GM23338 (cell line): ENCODE data around the gene EEF1G. TPM values are rescaled to one million over a fixed set of nuclear protein-coding genes. Genes with fewer than 3 reads are reported as not detected.
A peak's percentile ranks its signal among the peaks of the same experiment; 100 is the strongest.

Experiments
- ATAC-seq: fragments of 200-7000 bp; cut with Tn5 transposase; 3 replicates; pipeline ENCODE4 v1.9.1; 2020
- DNase-seq: peaks from one replicate; pipeline ENCODE4 v3.0.0-alpha.2; 2015; ENCODE audit warnings: low spot score
- H2AFZ ChIP-seq: fragments of 200-600 bp; sonication (generic); 2 replicates; pipeline ENCODE4 v1.8.0; 2016; ENCODE audit warnings: antibody characterized with exemption, mild to moderate bottlenecking, moderate library complexity
- H3F3A ChIP-seq: fragments of 200-600 bp; sonication (generic); replicated peaks from 2 replicates; pipeline ENCODE4 v1.8.0; 2017; ENCODE audit warnings: antibody characterized with exemption, mixed run types, low read depth
- H3K27ac ChIP-seq: fragments of 200-600 bp; sonication (generic); 2 replicates; pipeline ENCODE4 v1.6.1; 2016; ENCODE audit warnings: low read depth
- H3K27me3 ChIP-seq: fragments of 200-600 bp; sonication (generic); 2 replicates; pipeline ENCODE4 v1.8.0; 2016; ENCODE audit warnings: mild to moderate bottlenecking, mixed run types, moderate library complexity; ENCODE audit not compliant: insufficient read depth
- H3K36me3 ChIP-seq: fragments of 200-600 bp; sonication (generic); 2 replicates; pipeline ENCODE4 v1.8.0; 2016; ENCODE audit warnings: mild to moderate bottlenecking; ENCODE audit not compliant: insufficient read depth
- H3K4me1 ChIP-seq: fragments of 200-600 bp; sonication (generic); 2 replicates; pipeline ENCODE4 v1.8.0; 2016; ENCODE audit warnings: mild to moderate bottlenecking, moderate library complexity; ENCODE audit not compliant: insufficient read depth
- H3K4me2 ChIP-seq: fragments of 200-600 bp; sonication (generic); 2 replicates; pipeline ENCODE4 v1.7.1; 2017; ENCODE audit warnings: mixed run types
- H3K4me3 ChIP-seq: fragments of 200-600 bp; sonication (generic); 2 replicates; pipeline ENCODE4 v1.6.1; 2016; ENCODE audit warnings: mixed run types
- H3K79me2 ChIP-seq: fragments of 200-600 bp; sonication (generic); replicated peaks from 2 replicates; pipeline ENCODE4 v1.8.0; 2017; ENCODE audit warnings: mild to moderate bottlenecking; ENCODE audit not compliant: insufficient read depth
- H3K9me2 ChIP-seq: fragments of 200-600 bp; sonication (generic); 2 replicates; pipeline ENCODE4 v1.8.0; 2017; ENCODE audit not compliant: insufficient read depth
- H4K20me1 ChIP-seq: fragments of 200-600 bp; sonication (generic); replicated peaks from 2 replicates; pipeline ENCODE4 v1.8.0; 2017; ENCODE audit warnings: mild to moderate bottlenecking; ENCODE audit not compliant: insufficient read depth
- H3K27ac Mint-ChIP-seq: 2 replicates; pipeline ENCODE4 v1.8.0; 2020; ENCODE audit warnings: inconsistent platforms, mild to moderate bottlenecking, moderate library complexity, mixed read lengths
- H3K27me3 Mint-ChIP-seq: 3 replicates; pipeline ENCODE4 v1.8.0; 2022; ENCODE audit warnings: low read depth, mild to moderate bottlenecking, moderate library complexity, mixed read lengths, inconsistent platforms; ENCODE audit not compliant: insufficient read depth, poor library complexity
- H3K36me3 Mint-ChIP-seq: 3 replicates; pipeline ENCODE4 v1.8.0; 2021; ENCODE audit warnings: low read depth, mild to moderate bottlenecking, inconsistent platforms, moderate library complexity, mixed read lengths
- H3K4me1 Mint-ChIP-seq: 3 replicates; pipeline ENCODE4 v1.8.0; 2020; ENCODE audit warnings: mild to moderate bottlenecking, inconsistent platforms, mixed read lengths
- H3K4me3 Mint-ChIP-seq: 3 replicates; pipeline ENCODE4 v1.8.0; 2021; ENCODE audit warnings: moderate library complexity, mild to moderate bottlenecking, inconsistent platforms, mixed read lengths
- H3K9me3 Mint-ChIP-seq: 3 replicates; pipeline ENCODE4 v1.8.0; 2020; ENCODE audit warnings: moderate library complexity, mild to moderate bottlenecking, inconsistent platforms, mixed read lengths
- CREB1 ChIP-seq: fragments of 250-450 bp; sonication (Bioruptor Pico); IDR thresholded peaks from 2 replicates; pipeline ENCODE4 v1.5.0; 2020; ENCODE audit warnings: low read depth, mild to moderate bottlenecking, moderate library complexity
- CTCF ChIP-seq, 2 experiments: fragments of 200-600 bp in 1 of 2; sonication (generic) in 1 of 2; conservative IDR thresholded peaks; 2 replicates each; pipeline versions ENCODE4 v1.5.1 to v1.6.1; 2016 to 2017; ENCODE audit warnings: antibody characterized with exemption in 2 of 2, low read depth in 2 of 2, mild to moderate bottlenecking in 2 of 2, moderate library complexity in 1 of 2
- EZH2 ChIP-seq: fragments of 200-600 bp; sonication (generic); IDR thresholded peaks from one replicate; pipeline ENCODE4 v1.8.0; 2017; ENCODE audit warnings: antibody characterized with exemption, mild to moderate bottlenecking, low read depth; ENCODE audit not compliant: unreplicated experiment
- EZH2phosphoT487 ChIP-seq: fragments of 200-600 bp; sonication (generic); IDR thresholded peaks from one replicate; pipeline ENCODE4 v1.8.1; 2018; ENCODE audit warnings: antibody characterized with exemption; ENCODE audit not compliant: unreplicated experiment
- ZNF114 ChIP-seq: fragments of 250-450 bp; sonication (Bioruptor Pico); IDR thresholded peaks from 2 replicates; pipeline ENCODE4 v1.5.0; 2020; ENCODE audit warnings: mild to moderate bottlenecking, moderate library complexity
- ZNF331 ChIP-seq: fragments of 250-450 bp; sonication (Bioruptor Pico); IDR thresholded peaks from 2 replicates; pipeline ENCODE4 v1.5.0; 2020; ENCODE audit warnings: low read depth, mild to moderate bottlenecking, moderate library complexity
- polyA plus RNA-seq: library from polyadenylated mRNA; unstranded; fragments of >200 nt; fragmentation: Nextera tagmentation; extraction: Ambion mirVana; gene quantifications from 2 replicates; pipeline ENCODE4 v1.2.1, GENCODE V29; 2016
- total RNA-seq: library from RNA; depleted of rRNA; stranded (reverse); fragments of >200 nt; shearing (Covaris generic); gene quantifications from 2 replicates; pipeline ENCODE4 v1.2.3, GENCODE V29; 2014

Gene EEF1G
- total and polyA plus RNA-seq, 2 experiments from 2014 or later: 696 to 1,316 TPM

- Histone ChIP-seq H3K27ac (no peak overlapping the region), H3K4me3 (peak overlapping the region; percentile 88), H3K9me2 (no peaks in the 10 kb centered on the region), H3K79me2 (no peaks in the 10 kb centered on the region), H4K20me1 (peaks cover 3% of the 10 kb centered on the region; the same call in 1 of the 2 replicates), H3K4me1 (peaks cover 40% of the 10 kb centered on the region), H3K36me3 (no peaks in the 10 kb centered on the region), H3K4me2 (peak overlapping the region; percentile 96), H2AFZ (peak overlapping the region; percentile 85), H3F3A (peaks cover 1% of the 10 kb centered on the region), H3K27me3 (peaks cover 87% of the 10 kb centered on the region)
- peaks cover 77% of the 10 kb centered on the region for H3K27me3 Mint-ChIP-seq
- no peak overlapping the region for H3K27ac Mint-ChIP-seq
- ATAC-seq (no peak), DNase-seq (no peak)
- peaks cover 50% of the 10 kb centered on the region for H3K4me1 Mint-ChIP-seq
- H3K36me3 Mint-ChIP-seq: no peaks in the 10 kb centered on the region
- H3K4me3 Mint-ChIP-seq: peak overlapping the region; percentile 72
- peak; percentile 17 for TF ChIP-seq EZH2
- no peak for TF ChIP-seq ZNF114 (CRISPR knock-in tag)
- H3K9me3 Mint-ChIP-seq: no peaks in the 10 kb centered on the region; the same call in 1 of the 3 replicates
Observed at GRCh38 chr11:62547691-62548281, 25.9 kb downstream of the EEF1G start.

- H3K4me3 ChIP-seq: peak overlapping the region; percentile 88
- no peak overlapping the region for H3K27ac ChIP-seq
- peak overlapping the region; percentile 72 for H3K4me3 Mint-ChIP-seq
- H3K27me3 Mint-ChIP-seq: peaks cover 81% of the 10 kb centered on the region
- no peak overlapping the region for H3K27ac Mint-ChIP-seq
- peaks cover 93% of the 10 kb centered on the region for H3K27me3 ChIP-seq
- H3K4me1 ChIP-seq: peaks cover 37% of the 10 kb centered on the region; the same call in 1 of the 2 replicates
- peaks cover 3% of the 10 kb centered on the region; the same call in 1 of the 2 replicates for H4K20me1 ChIP-seq
- 0 out of 2 replicates have a peak, but pooled peaks cover 3% of the 10 kb centered on the region for H3F3A ChIP-seq
- H3K79me2 ChIP-seq: no peaks in the 10 kb centered on the region
- H3K9me3 Mint-ChIP-seq: no peaks in the 10 kb centered on the region; the same call in 1 of the 3 replicates
- peaks cover 50% of the 10 kb centered on the region for H3K4me1 Mint-ChIP-seq
- no peaks in the 10 kb centered on the region for H3K36me3 ChIP-seq
- H3K4me2 ChIP-seq: peak overlapping the region; percentile 96
- TF ChIP-seq EZH2phosphoT487: peak; percentile 58
- TF ChIP-seq EZH2: peak; percentile 70
- TF ChIP-seq CTCF (conservative IDR thresholded peaks at IDR 0.05; ENCODE audit: low read depth in 2 of 2): no peak
- H3K9me2 ChIP-seq: no peaks in the 10 kb centered on the region
- no peaks in the 10 kb centered on the region for H3K36me3 Mint-ChIP-seq
- peak overlapping the region; percentile 85 for H2AFZ ChIP-seq
- DNase-seq: peak; percentile 60
- ATAC-seq: no peak
Observed at GRCh38 chr11:62546929-62547625, 26.6 kb downstream of the EEF1G start.

GRCh38 chr11:62546244-62546928 is 27.3 kb downstream of the EEF1G start, which contains the start of gene AHNAK:
Gene AHNAK, minus strand, starts transcription at chr11:62546806. Its CDS starts 10,708 bp downstream, at chr11:62536098.
- H3K4me3 Mint-ChIP-seq: peak within 1 kb of the TSS; percentile 83
- no peaks in the 10 kb centered on the region for H3K36me3 Mint-ChIP-seq
- TF ChIP-seq EZH2 (peak; percentile 68), ZNF331 (CRISPR knock-in tag) (no peak), CREB1 (CRISPR knock-in tag) (no peak)
- Histone ChIP-seq H3K27me3 (peaks cover 99% of the 10 kb centered on the region), H2AFZ (peak within 1 kb of the TSS; percentile 94), H3K4me3 (peak within 1 kb of the TSS; percentile 88), H3K36me3 (no peaks in the 10 kb centered on the region), H4K20me1 (peaks cover 3% of the 10 kb centered on the region; the same call in 1 of the 2 replicates), H3K79me2 (no peaks in the 10 kb centered on the region), H3K4me1 (peaks cover 38% of the 10 kb centered on the region; the same call in 1 of the 2 replicates), H3F3A (0 out of 2 replicates have a peak, but pooled peaks cover 3% of the 10 kb centered on the region), H3K4me2 (peak within 1 kb of the TSS; percentile 96), H3K9me2 (no peaks in the 10 kb centered on the region), H3K27ac (no peak within 1 kb of the TSS)
- H3K4me1 Mint-ChIP-seq: peaks cover 50% of the 10 kb centered on the region
- no peak within 1 kb of the TSS for H3K27ac Mint-ChIP-seq
- ATAC-seq: peak; percentile 24
- peak; percentile 76 for DNase-seq
- H3K9me3 Mint-ChIP-seq: no peaks in the 10 kb centered on the region; the same call in 2 of the 3 replicates
- peaks cover 83% of the 10 kb centered on the region for H3K27me3 Mint-ChIP-seq
